IMR-90 (cell line): ENCODE results near the gene MED12L. TPM values are rescaled to one million over a fixed set of nuclear protein-coding genes. Genes with fewer than 3 reads are reported as not detected.

ENCODE experiments used
- ATAC-seq: fragments of 200-7000 bp; cut with Tn5 transposase; 2 replicates; pipeline ENCODE4 v1.9.1; 2020; ENCODE audit warnings: low read depth, mild to moderate bottlenecking, moderate library complexity
- BruUV-seq: library from RNA; stranded (reverse); fragments of 400-500 nt; replicated peaks from 2 replicates; lab custom pipeline; 2021; lab: Mats Ljungman, UMichigan
- CTCF ChIA-PET: fragments of 300-600 bp; formaldehyde crosslinking; extraction: SDS; loops from one replicate; lab custom pipeline; 2021; ENCODE audit warnings: antibody characterized with exemption; lab: Yijun Ruan, JAX
- POLR2A ChIA-PET: fragments of 300-600 bp; sonication (Branson Sonifier 250); formaldehyde crosslinking; loops from one replicate; lab custom pipeline; 2022; ENCODE audit warnings: antibody characterized with exemption; ENCODE audit not compliant: unreplicated experiment; lab: Charles Lee
- DNase-seq: peaks from one replicate; pipeline ENCODE4 v3.0.0; 2013
- H2AFZ ChIP-seq: replicated peaks from 2 replicates; pipeline ENCODE3; 2013; ENCODE audit warnings: low read length, mild to moderate bottlenecking; ENCODE audit not compliant: poor library complexity
- H2AK5ac ChIP-seq: 2 replicates; pipeline ENCODE4 v1.6.1; 2013; ENCODE audit warnings: low read depth, low read length, inconsistent platforms
- H2AK9ac ChIP-seq: replicated peaks from 2 replicates; pipeline ENCODE3; 2013; ENCODE audit warnings: mild to moderate bottlenecking, low read depth, low read length, moderate library complexity; ENCODE audit not compliant: poor library complexity
- H2BK120ac ChIP-seq: 2 replicates; pipeline ENCODE4 v1.6.1; 2013; ENCODE audit warnings: low read depth, low read length, inconsistent platforms
- H2BK15ac ChIP-seq: 3 replicates; pipeline ENCODE4 v1.6.1; 2013; ENCODE audit warnings: low read depth, low read length, inconsistent platforms
- H2BK20ac ChIP-seq: 2 replicates; pipeline ENCODE4 v1.6.1; 2013; ENCODE audit warnings: low read depth, mild to moderate bottlenecking, inconsistent platforms, low read length, moderate library complexity
- H2BK5ac ChIP-seq: 2 replicates; pipeline ENCODE4 v1.6.1; 2013; ENCODE audit warnings: mild to moderate bottlenecking, low read depth, low read length, inconsistent platforms; ENCODE audit not compliant: poor library complexity, severe bottlenecking
- H3K14ac ChIP-seq: replicated peaks from 2 replicates; pipeline ENCODE4 v1.6.1; 2013; ENCODE audit warnings: low read depth, low read length, inconsistent platforms
- H3K18ac ChIP-seq: 2 replicates; pipeline ENCODE4 v1.6.1; 2013; ENCODE audit warnings: low read depth, low read length, control low read depth
- H3K23ac ChIP-seq: 2 replicates; pipeline ENCODE4 v1.6.1; 2013; ENCODE audit warnings: low read depth, low read length, inconsistent platforms
- H3K27ac ChIP-seq: 2 replicates; pipeline ENCODE4 v1.5.1; 2013; ENCODE audit warnings: mild to moderate bottlenecking, control low read depth, low read length; ENCODE audit not compliant: insufficient read depth
- H3K27me3 ChIP-seq: 2 replicates; pipeline ENCODE4 v1.6.1; 2013; ENCODE audit warnings: low read length; ENCODE audit not compliant: control insufficient read depth, insufficient read depth
- H3K36me3 ChIP-seq: 2 replicates; pipeline ENCODE4 v1.6.1; 2013; ENCODE audit warnings: low read length, mixed read lengths; ENCODE audit not compliant: control insufficient read depth, insufficient read depth
- H3K4ac ChIP-seq: 2 replicates; pipeline ENCODE4 v1.6.1; 2013; ENCODE audit warnings: low read depth, low read length, inconsistent platforms
- H3K4me1 ChIP-seq: 2 replicates; pipeline ENCODE4 v1.6.1; 2013; ENCODE audit warnings: low read length, mixed read lengths; ENCODE audit not compliant: control insufficient read depth, insufficient read depth
- H3K4me2 ChIP-seq: 2 replicates; pipeline ENCODE4 v1.6.1; 2013; ENCODE audit warnings: low read depth, mild to moderate bottlenecking, control low read depth, low read length, moderate library complexity
- H3K4me3 ChIP-seq: 2 replicates; pipeline ENCODE4 v1.5.1; 2013; ENCODE audit warnings: low read depth, mild to moderate bottlenecking, control low read depth, low read length, moderate library complexity; ENCODE audit not compliant: insufficient read depth
- H3K56ac ChIP-seq: 2 replicates; pipeline ENCODE4 v1.6.1; 2013; ENCODE audit warnings: low read length, inconsistent platforms; ENCODE audit not compliant: insufficient read depth; ENCODE audit errors: extremely low read depth
- H3K79me1 ChIP-seq, 2 experiments: 2 replicates each; pipeline ENCODE4 v1.6.1; 2013; ENCODE audit warnings: low read length in 2 of 2, inconsistent platforms in 1 of 2, low read depth in 1 of 2
- H3K9ac ChIP-seq: 2 replicates; pipeline ENCODE4 v1.6.1; 2013; ENCODE audit warnings: low read depth, low read length, control low read depth
- H3K9me1 ChIP-seq: 2 replicates; pipeline ENCODE4 v1.6.1; 2013; ENCODE audit warnings: low read length, inconsistent platforms; ENCODE audit not compliant: insufficient read depth
- H3K9me3 ChIP-seq: 2 replicates; pipeline ENCODE4 v1.6.1; 2013; ENCODE audit warnings: low read length; ENCODE audit not compliant: control insufficient read depth, insufficient read depth
- H4K20me1 ChIP-seq: 2 replicates; pipeline ENCODE4 v1.6.1; 2013; ENCODE audit warnings: low read length, inconsistent platforms; ENCODE audit not compliant: insufficient read depth
- H4K5ac ChIP-seq: 2 replicates; pipeline ENCODE4 v1.6.1; 2013; ENCODE audit warnings: mild to moderate bottlenecking, low read depth, low read length, control low read depth
- H4K8ac ChIP-seq, 2 experiments: 2 replicates each; pipeline ENCODE4 v1.6.1; 2013; ENCODE audit warnings: low read depth in 2 of 2, low read length in 2 of 2, control low read depth in 1 of 2, inconsistent platforms in 1 of 2
- H4K91ac ChIP-seq: 2 replicates; pipeline ENCODE4 v1.6.1; 2013; ENCODE audit warnings: low read depth, low read length, inconsistent platforms; ENCODE audit not compliant: insufficient read depth
- BHLHE40 ChIP-seq: fragments of 150-350 bp; IDR thresholded peaks from 2 replicates; pipeline ENCODE4 v1.6.1; 2016; ENCODE audit warnings: mild to moderate bottlenecking, low read depth, low read length
- CEBPB ChIP-seq: IDR thresholded peaks from 2 replicates; pipeline ENCODE4 v1.6.1; 2012; ENCODE audit warnings: low read depth, low read length, improper control_type of control experiment
- FOS ChIP-seq: fragments of 150-350 bp; IDR thresholded peaks from 2 replicates; pipeline ENCODE4 v1.6.1; 2016; ENCODE audit warnings: low read depth, low read length
- MAFK ChIP-seq: IDR thresholded peaks from 2 replicates; pipeline ENCODE4 v1.6.1; 2012; ENCODE audit warnings: low read depth, low read length, improper control_type of control experiment
- MAZ ChIP-seq: IDR thresholded peaks from 2 replicates; pipeline ENCODE4 v1.6.1; 2012; ENCODE audit warnings: low read depth, mild to moderate bottlenecking, low read length, improper control_type of control experiment, moderate library complexity, borderline replicate concordance
- MXI1 ChIP-seq: IDR thresholded peaks from 2 replicates; pipeline ENCODE4 v1.6.1; 2012; ENCODE audit warnings: low read depth, mild to moderate bottlenecking, low read length, moderate library complexity, borderline replicate concordance
- NFE2L2 ChIP-seq: fragments of 150-350 bp; IDR thresholded peaks from 2 replicates; pipeline ENCODE4 v1.6.1; 2016; ENCODE audit warnings: low read depth, mild to moderate bottlenecking, low read length
- POLR2A ChIP-seq: IDR thresholded peaks from 2 replicates; pipeline ENCODE4 v1.6.1; 2012; ENCODE audit warnings: mild to moderate bottlenecking, low read depth, low read length
- RAD21 ChIP-seq: IDR thresholded peaks from 2 replicates; pipeline ENCODE4 v1.6.1; 2012; ENCODE audit warnings: low read length, improper control_type of control experiment
- RCOR1 ChIP-seq: IDR thresholded peaks from 2 replicates; pipeline ENCODE4 v1.6.1; 2012; ENCODE audit warnings: mild to moderate bottlenecking, low read length, improper control_type of control experiment; ENCODE audit not compliant: insufficient replicate concordance
- RFX5 ChIP-seq: IDR thresholded peaks from 2 replicates; pipeline ENCODE4 v1.8.0; 2012; ENCODE audit warnings: low read depth, mild to moderate bottlenecking, low read length, moderate library complexity
- SMC3 ChIP-seq: fragments of 150-350 bp; IDR thresholded peaks from 2 replicates; pipeline ENCODE4 v1.6.1; 2016; ENCODE audit warnings: low read depth, mild to moderate bottlenecking, antibody characterized with exemption, low read length, moderate library complexity
- WGBS, 2 experiments: methylation state at CpG; one replicate each; pipeline versions ENCODE4 v1.1.5 to v1.1.7; 2013; ENCODE audit warnings: missing lambda C conversion rate in 2 of 2; ENCODE audit not compliant: insufficient read length in 1 of 2; ENCODE audit errors: extremely low coverage in 2 of 2; 5-methylcytosine and 5-hydroxymethylcytosine counted together
- dilution Hi-C: fragments of 300-500 bp; cut with HindIII; formaldehyde crosslinking; loops from one replicate; pipeline ENCODE4 v1.14.3; 2018; ENCODE audit warnings: low sequenced_read_pairs; ENCODE audit not compliant: unreplicated experiment
- in situ Hi-C: fragments of 300-500 bp; cut with MboI; formaldehyde crosslinking; loops from 3 replicates; pipeline ENCODE4 v1.14.3; 2019; ENCODE audit warnings: low sequenced_read_pairs, inconsistent platforms, mixed read lengths
- intact Hi-C: fragments of 100-400 bp; cut with micrococcal nuclease; formaldehyde crosslinking; loops from 2 replicates; pipeline ENCODE4 v1.10.0; 2022
- polyA plus RNA-seq, 3 experiments: library from polyadenylated mRNA; depleted of rRNA; stranded (reverse); fragments of >200 nt; gene quantifications; 2 replicates each; pipeline ENCODE4 v1.2.3, GENCODE V29; 2012; ENCODE audit warnings: low replicate concordance in 1 of 3
- total RNA-seq: library from RNA; depleted of rRNA; stranded (reverse); fragments of >200 nt; gene quantifications from 2 replicates; pipeline ENCODE4 v1.2.3, GENCODE V29; 2012
- TF ChIP-seq, protein P1 (sequence below): fragments of 150-350 bp; IDR thresholded peaks from 2 replicates; pipeline ENCODE4 v1.6.1; 2017; ENCODE audit warnings: mild to moderate bottlenecking, antibody characterized with exemption, low read length, low read depth
- TF ChIP-seq, protein P2 (sequence below): fragments of 150-350 bp; IDR thresholded peaks from 2 replicates; pipeline ENCODE4 v1.6.1; 2016; ENCODE audit warnings: low read depth, mild to moderate bottlenecking, low read length, moderate library complexity, borderline replicate concordance
- TF ChIP-seq, protein P3 (sequence below): conservative IDR thresholded peaks from 2 replicates; pipeline ENCODE4 v1.5.1; 2012; ENCODE audit warnings: mild to moderate bottlenecking, low read depth, low read length, improper control_type of control experiment

MED12L gene
- total and polyA plus RNA-seq, 2 of the 4 experiments (the other 2 are of a cell fraction) = 0.05 to 0.18 TPM

DNA sequence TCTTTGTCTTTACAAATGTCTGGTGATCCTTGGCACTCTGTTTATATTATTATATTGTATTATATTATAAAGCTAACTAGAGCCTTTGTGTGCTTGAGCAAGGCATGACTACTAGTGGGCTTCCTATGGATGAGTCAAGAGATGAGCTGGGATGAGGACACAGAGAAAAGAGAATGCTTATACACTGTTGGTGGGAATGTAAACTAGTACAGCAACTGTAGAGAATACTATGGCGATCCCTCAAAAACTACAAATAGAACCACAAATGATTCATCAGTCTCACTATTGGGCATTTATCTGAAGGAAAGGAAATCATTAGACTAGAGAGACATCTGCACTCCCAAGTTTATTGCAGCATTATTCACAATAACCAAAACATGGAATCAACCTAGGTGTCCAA is 40.8 kb upstream of the MED12L start:
- Histone ChIP-seq H3K27me3 (no peaks in the 10 kb centered on the region), H3K4me2 (no peak overlapping the region), H4K91ac (no peak overlapping the region), H2AFZ (no peak overlapping the region), H4K8ac (no peak overlapping the region), H3K4me1 (no peaks in the 10 kb centered on the region), H2BK5ac (no peak overlapping the region), H3K14ac (no peak overlapping the region), H2BK120ac (no peak overlapping the region), H3K18ac (no peak overlapping the region), H3K56ac (no peak overlapping the region), H2AK5ac (no peak overlapping the region), H3K23ac (no peak overlapping the region), H3K9me3 (no peaks in the 10 kb centered on the region), H3K4ac (no peak overlapping the region), H3K9ac (no peak overlapping the region), H3K4me3 (no peak overlapping the region), H3K36me3 (no peaks in the 10 kb centered on the region), H2AK9ac (no peak overlapping the region), H4K20me1 (no peaks in the 10 kb centered on the region), H2BK20ac (no peak overlapping the region), H3K79me1 (no peaks in the 10 kb centered on the region), H3K9me1 (no peaks in the 10 kb centered on the region), H2BK15ac (no peak overlapping the region), H3K27ac (no peak overlapping the region), H4K5ac (no peak overlapping the region)
- TF ChIP-seq POLR2A (no peak), RCOR1 (no peak), SMC3 (no peak), NFE2L2 (no peak), RAD21 (no peak), FOS (no peak), CEBPB (no peak; the same call in 1 of the 2 replicates), MXI1 (no peak), MAZ (no peak), RFX5 (no peak), MAFK (no peak), BHLHE40 (no peak)
- TF ChIP-seq, protein P1, sequence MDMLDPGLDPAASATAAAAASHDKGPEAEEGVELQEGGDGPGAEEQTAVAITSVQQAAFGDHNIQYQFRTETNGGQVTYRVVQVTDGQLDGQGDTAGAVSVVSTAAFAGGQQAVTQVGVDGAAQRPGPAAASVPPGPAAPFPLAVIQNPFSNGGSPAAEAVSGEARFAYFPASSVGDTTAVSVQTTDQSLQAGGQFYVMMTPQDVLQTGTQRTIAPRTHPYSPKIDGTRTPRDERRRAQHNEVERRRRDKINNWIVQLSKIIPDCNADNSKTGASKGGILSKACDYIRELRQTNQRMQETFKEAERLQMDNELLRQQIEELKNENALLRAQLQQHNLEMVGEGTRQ = no peak
- TF ChIP-seq, protein P2, sequence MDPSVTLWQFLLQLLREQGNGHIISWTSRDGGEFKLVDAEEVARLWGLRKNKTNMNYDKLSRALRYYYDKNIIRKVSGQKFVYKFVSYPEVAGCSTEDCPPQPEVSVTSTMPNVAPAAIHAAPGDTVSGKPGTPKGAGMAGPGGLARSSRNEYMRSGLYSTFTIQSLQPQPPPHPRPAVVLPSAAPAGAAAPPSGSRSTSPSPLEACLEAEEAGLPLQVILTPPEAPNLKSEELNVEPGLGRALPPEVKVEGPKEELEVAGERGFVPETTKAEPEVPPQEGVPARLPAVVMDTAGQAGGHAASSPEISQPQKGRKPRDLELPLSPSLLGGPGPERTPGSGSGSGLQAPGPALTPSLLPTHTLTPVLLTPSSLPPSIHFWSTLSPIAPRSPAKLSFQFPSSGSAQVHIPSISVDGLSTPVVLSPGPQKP = no peak
- TF ChIP-seq, protein P3, sequence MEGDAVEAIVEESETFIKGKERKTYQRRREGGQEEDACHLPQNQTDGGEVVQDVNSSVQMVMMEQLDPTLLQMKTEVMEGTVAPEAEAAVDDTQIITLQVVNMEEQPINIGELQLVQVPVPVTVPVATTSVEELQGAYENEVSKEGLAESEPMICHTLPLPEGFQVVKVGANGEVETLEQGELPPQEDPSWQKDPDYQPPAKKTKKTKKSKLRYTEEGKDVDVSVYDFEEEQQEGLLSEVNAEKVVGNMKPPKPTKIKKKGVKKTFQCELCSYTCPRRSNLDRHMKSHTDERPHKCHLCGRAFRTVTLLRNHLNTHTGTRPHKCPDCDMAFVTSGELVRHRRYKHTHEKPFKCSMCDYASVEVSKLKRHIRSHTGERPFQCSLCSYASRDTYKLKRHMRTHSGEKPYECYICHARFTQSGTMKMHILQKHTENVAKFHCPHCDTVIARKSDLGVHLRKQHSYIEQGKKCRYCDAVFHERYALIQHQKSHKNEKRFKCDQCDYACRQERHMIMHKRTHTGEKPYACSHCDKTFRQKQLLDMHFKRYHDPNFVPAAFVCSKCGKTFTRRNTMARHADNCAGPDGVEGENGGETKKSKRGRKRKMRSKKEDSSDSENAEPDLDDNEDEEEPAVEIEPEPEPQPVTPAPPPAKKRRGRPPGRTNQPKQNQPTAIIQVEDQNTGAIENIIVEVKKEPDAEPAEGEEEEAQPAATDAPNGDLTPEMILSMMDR = no peak
- BruUV-seq = no TSS peak
- ChIA-PET POLR2A (no interaction called here), CTCF (no interaction called here)
- DNase-seq (peak; percentile 81), ATAC-seq (peak; percentile 57)
- dilution Hi-C loops (no loop called here), intact Hi-C loops (no loop called here), in situ Hi-C loops (no loop called here)
- WGBS, 2 experiments = no CpG with 5 or more reads among the region's 1 CpG
